HepG2 (cell line): ENCODE measurements around the gene DGKG. TPM values are rescaled to one million over a fixed set of nuclear protein-coding genes. Genes with fewer than 3 reads are reported as not detected.

Experiments used
- ATAC-seq: fragments of 200-7000 bp; cut with Tn5 transposase; 3 replicates; pipeline ENCODE4 v1.9.1; 2020; ENCODE audit warnings: mild to moderate bottlenecking, moderate library complexity
- BruUV-seq: library from RNA; stranded (reverse); fragments of 400-500 nt; replicated peaks from 2 replicates; lab custom pipeline; 2021; lab: Mats Ljungman, UMichigan
- CTCF ChIA-PET: fragments of 300-600 bp; formaldehyde crosslinking; extraction: SDS; loops from one replicate; lab custom pipeline; 2021; ENCODE audit warnings: low total read pairs, inconsistent platforms, low intra/inter-chr PET ratio; lab: Yijun Ruan, JAX
- POLR2A ChIA-PET: fragments of 350-600 bp; sonication (Branson Sonifier 250); formaldehyde crosslinking; loops from one replicate; lab custom pipeline; 2020; ENCODE audit warnings: antibody characterized with exemption, inconsistent platforms; lab: Yijun Ruan, JAX
- DNase-seq: peaks from one replicate; pipeline ENCODE4 v3.0.0-alpha.2; 2015; ENCODE audit warnings: low spot score
- FAIRE-seq: peaks from 3 replicates; lab custom pipeline; 2011; peaks lifted over from hg19 to GRCh38; lab: Jason Lieb, UNC
- H2AFZ ChIP-seq: one replicate; pipeline ENCODE4 v1.6.1; 2011; ENCODE audit warnings: low read length, inconsistent platforms
- H3K27ac ChIP-seq: fragments of 300-600 bp; 3 replicates; pipeline ENCODE4 v1.8.0; 2011; ENCODE audit warnings: mixed run types, mild to moderate bottlenecking, mixed read lengths, low read length, inconsistent platforms; ENCODE audit not compliant: insufficient read depth; ENCODE audit errors: extremely low read length
- H3K27me3 ChIP-seq, 2 experiments: fragments of 200-600 bp in 1 of 2; 2 replicates in 1 of 2; 3 replicates in 1 of 2; pipeline versions ENCODE4 v1.6.0 to v1.8.0; 2011; ENCODE audit warnings: low read length in 2 of 2, mild to moderate bottlenecking in 2 of 2, moderate library complexity in 2 of 2, inconsistent platforms in 1 of 2; ENCODE audit not compliant: insufficient read depth in 2 of 2, control insufficient read depth in 1 of 2
- H3K36me3 ChIP-seq, 2 experiments: fragments of 200-600 bp in 1 of 2; replicated peaks in 1 of 2; 2 replicates in 1 of 2; 3 replicates in 1 of 2; pipeline versions ENCODE4 v1.5.1 to v1.8.0; 2011; ENCODE audit warnings: low read length in 2 of 2, inconsistent platforms in 1 of 2; ENCODE audit not compliant: insufficient read depth in 2 of 2, control insufficient read depth in 1 of 2
- H3K4me1 ChIP-seq: 2 replicates; pipeline ENCODE4 v1.5.1; 2012; ENCODE audit warnings: low read length, inconsistent platforms; ENCODE audit not compliant: insufficient read depth
- H3K4me2 ChIP-seq: 2 replicates; pipeline ENCODE4 v1.6.0; 2011; ENCODE audit warnings: low read depth, low read length, inconsistent platforms
- H3K4me3 ChIP-seq, 3 experiments: fragments of 200-600 bp in 1 of 3; sonication (generic), shearing (Covaris generic) in 1 of 3; replicated peaks in 1 of 3; 2 replicates each; pipeline ENCODE4 v1.5.1; 2011 to 2016; ENCODE audit warnings: low read length in 3 of 3, inconsistent platforms in 2 of 3, low read depth in 2 of 3, mild to moderate bottlenecking in 2 of 3, control low read depth in 1 of 3, mixed read lengths in 1 of 3; ENCODE audit not compliant: insufficient read depth in 1 of 3
- H3K79me2 ChIP-seq: one replicate; pipeline ENCODE4 v1.6.1; 2011; ENCODE audit warnings: low read length, inconsistent platforms; ENCODE audit not compliant: insufficient read depth
- H3K9ac ChIP-seq: 2 replicates; pipeline ENCODE4 v1.6.0; 2011; ENCODE audit warnings: mild to moderate bottlenecking, low read depth, low read length, inconsistent platforms; ENCODE audit not compliant: insufficient read depth
- H3K9me3 ChIP-seq: 2 replicates; pipeline ENCODE4 v1.5.1; 2012; ENCODE audit warnings: mild to moderate bottlenecking, low read length
- H4K20me1 ChIP-seq: 2 replicates; pipeline ENCODE4 v1.6.0; 2011; ENCODE audit warnings: inconsistent platforms, mild to moderate bottlenecking, low read length, moderate library complexity; ENCODE audit not compliant: insufficient read depth
- AGO2 ChIP-seq: fragments of 200-400 bp; formaldehyde crosslinking; optimal IDR thresholded peaks from 2 replicates; pipeline ENCODE3; 2017; ENCODE audit warnings: mild to moderate bottlenecking, low read depth, low read length, moderate library complexity
- ARNT ChIP-seq: fragments of 450-650 bp; IDR thresholded peaks from 2 replicates; pipeline ENCODE4 v1.6.1; 2017
- ELK4 ChIP-seq: sonication (generic); formaldehyde crosslinking; IDR thresholded peaks from 2 replicates; pipeline ENCODE4 v1.9.0; 2021; ENCODE audit warnings: missing genetic modification reagents, borderline replicate concordance
- FOXM1 ChIP-seq: sonication (generic); formaldehyde crosslinking; IDR thresholded peaks from 2 replicates; pipeline ENCODE4 v1.5.0; 2020; ENCODE audit warnings: missing genetic modification reagents
- KAT2B ChIP-seq: fragments of 150-350 bp; IDR thresholded peaks from 2 replicates; pipeline ENCODE4 v1.6.1; 2014; ENCODE audit warnings: low read depth, low read length, borderline replicate concordance
- MED13 ChIP-seq: sonication (generic); formaldehyde crosslinking; IDR thresholded peaks from 2 replicates; pipeline ENCODE4 v1.5.0; 2020; ENCODE audit warnings: missing genetic modification reagents
- MTA3 ChIP-seq: sonication (generic); formaldehyde crosslinking; IDR thresholded peaks from 2 replicates; pipeline ENCODE4 v1.4.0; 2020; ENCODE audit warnings: missing genetic modification reagents
- MTF2 ChIP-seq: sonication (generic); formaldehyde crosslinking; IDR thresholded peaks from 2 replicates; pipeline ENCODE4 v1.5.0; 2020; ENCODE audit warnings: missing genetic modification reagents, borderline replicate concordance
- MYC ChIP-seq: sonication (generic); formaldehyde crosslinking; IDR thresholded peaks from 2 replicates; pipeline ENCODE4 v1.9.0; 2021; ENCODE audit warnings: missing genetic modification reagents, borderline replicate concordance
- PPARG ChIP-seq: conservative IDR thresholded peaks from 2 replicates; pipeline ENCODE4 v1.6.1; 2016; ENCODE audit warnings: missing biosample characterization, missing genetic modification reagents
- ZBTB7B ChIP-seq: sonication (generic); formaldehyde crosslinking; IDR thresholded peaks from 2 replicates; pipeline ENCODE4 v1.4.0; 2020; ENCODE audit warnings: missing genetic modification reagents
- ZNF569 ChIP-seq: sonication (generic); formaldehyde crosslinking; IDR thresholded peaks from 2 replicates; pipeline ENCODE4 v1.5.0; 2020; ENCODE audit warnings: mild to moderate bottlenecking, missing genetic modification reagents, moderate library complexity, borderline replicate concordance
- ZNF652 ChIP-seq: IDR thresholded peaks from 2 replicates; pipeline ENCODE4 v1.6.1; 2016; ENCODE audit warnings: low read depth, borderline replicate concordance
- WGBS: methylation state at CpG from one replicate; pipeline ENCODE4 v1.1.6; 2017; ENCODE audit warnings: low lambda C conversion rate; 5-methylcytosine and 5-hydroxymethylcytosine counted together
- in situ Hi-C: cut with HindIII; loops from 2 replicates; pipeline ENCODE4 v1.10.0; 2017; ENCODE audit warnings: low pct_unique_long_range_greater_than_20kb; ENCODE audit not compliant: extremely low pct_ligation_motif_present
- intact Hi-C: fragments of 100-400 bp; cut with micrococcal nuclease; formaldehyde crosslinking; loops from one replicate; pipeline ENCODE4 v1.10.0; 2022; ENCODE audit not compliant: unreplicated experiment
- polyA plus RNA-seq, 8 experiments: library from polyadenylated mRNA; depleted of rRNA in 3 of 8; stranded (reverse) in 7 of 8; unstranded in 1 of 8; fragments of >200 nt; fragmentation: Illumina TruSeq in 4 of 8; extraction: Trizol in 4 of 8; gene quantifications; 2 replicates each; pipeline versions ENCODE4 v1.2.1 to v1.2.3, GENCODE V29; 2011 to 2016; ENCODE audit warnings: low read depth in 4 of 8, missing spikeins in 1 of 8, mixed read lengths in 1 of 8; ENCODE audit not compliant: insufficient read depth in 1 of 8
- total RNA-seq, 5 experiments: library from RNA; depleted of rRNA; stranded (reverse); fragments of >200 nt; fragmentation: Illumina TruSeq; extraction: Trizol; gene quantifications; 2 replicates each; pipeline ENCODE4 v1.2.3, GENCODE V29; 2016; ENCODE audit warnings: low read depth in 1 of 5

DGKG gene
- total and polyA plus RNA-seq, 2 of the 13 experiments (the other 11 are each of a cell fraction or from before 2014, with no cell fraction given), result 3.8 to 6.2 TPM

GRCh38 chr3:186330772-186331460 lies 31.1 kb downstream of the DGKG start (continued):
- TF ChIP-seq ELK4 (no peak), PPARG (no peak), MTA3 (CRISPR knock-in tag) (no peak), ZNF569 (CRISPR knock-in tag) (no peak)
- TF ChIP-seq, all 625 proteins: peak for 0

- in situ Hi-C loops, result no loop called here
- Histone ChIP-seq H3K4me3 (no peak overlapping the region), H3K27me3 (no peaks in the 10 kb centered on the region), H2AFZ (no peak overlapping the region), H3K27ac (no peak overlapping the region), H3K9me3 (no peaks in the 10 kb centered on the region), H3K36me3 (no peaks in the 10 kb centered on the region), H3K4me2 (no peak overlapping the region), H3K4me1 (peaks cover 35% of the 10 kb centered on the region), H4K20me1 (no peaks in the 10 kb centered on the region), H3K9ac (no peak overlapping the region), H3K79me2 (no peaks in the 10 kb centered on the region)
- CTCF ChIA-PET, result no interaction called here
- BruUV-seq, result no TSS peak
- 80% methylated on average over 1 of the region's 1 CpG for WGBS
- FAIRE-seq, result no peak
- no peak for ATAC-seq
- TF ChIP-seq MED13 (CRISPR knock-in tag) (no peak), ARNT (no peak), FOXM1 (no peak), ZNF652 (CRISPR knock-in tag) (no peak), KAT2B (no peak), MTF2 (CRISPR knock-in tag) (no peak), ZBTB7B (CRISPR knock-in tag) (no peak), AGO2 (no peak), MYC (no peak)
- no peak for DNase-seq
- POLR2A ChIA-PET, result no interaction called here
- intact Hi-C loops, result no loop called here
Measured at GRCh38 chr3:186329589-186329988, 32.4 kb downstream of the DGKG start.
